ENCODE data around the gene SNX14.

GRCh38 chr6:85561750-85562357, 31.8 kb downstream of the SNX14 start:
- TF ChIP-seq CTCF (IDR thresholded peaks at IDR 0.05 in 8 of 11, conservative IDR thresholded peaks at IDR 0.05 in 3 of 11) (no peak), POLR2A (IDR thresholded peaks at IDR 0.05) (no peak), POLR2AphosphoS5 (IDR thresholded peaks at IDR 0.05) (no peak)
